GM21360 (cell line): ENCODE results near the gene MINDY3.
"Not testable (repeated sequence)": the region's sequence is repeated elsewhere in the genome, so short reads cannot be mapped to it uniquely, and the experiment has no call there.

ENCODE experiments used
- ATAC-seq: cut with Tn5 transposase; IDR thresholded peaks from one replicate; pipeline ENCODE4 v1.9.1; 2021; ENCODE audit warnings: mild to moderate bottlenecking, moderate library complexity; ENCODE audit not compliant: unreplicated experiment

MINDY3 gene

GRCh38 chr10:15781381-15781960 is 78.8 kb downstream of the MINDY3 start:
- ATAC-seq, result no peak

GRCh38 chr10:15780353-15781135 is 79.8 kb downstream of the MINDY3 start:
- no peak for ATAC-seq

GRCh38 chr10:15775513-15775912 is 84.8 kb downstream of the MINDY3 start:
- ATAC-seq, result no peak

GRCh38 chr10:15774534-15774933 is 85.8 kb downstream of the MINDY3 start:
- not testable (repeated sequence) for ATAC-seq

- no peak for ATAC-seq
These were observed 95.3 kb downstream of the MINDY3 start for GRCh38 chr10:15764892-15765454.

GRCh38 chr10:15763006-15763405 is 97.3 kb downstream of the MINDY3 start:
- no peak for ATAC-seq

- not testable (repeated sequence) for ATAC-seq
These were observed 98.1 kb downstream of the MINDY3 start for GRCh38 chr10:15762239-15762638.

GRCh38 chr10:15761224-15761623 is 99.1 kb downstream of the MINDY3 start:
- not testable (repeated sequence) for ATAC-seq

- no peak for ATAC-seq
These were observed 99.6 kb downstream of the MINDY3 start for GRCh38 chr10:15760681-15761080.

GRCh38 chr10:15759265-15759664 is 101.0 kb downstream of the MINDY3 start:
- ATAC-seq, result no peak

- no peak for ATAC-seq
These were observed 101.7 kb downstream of the MINDY3 start for GRCh38 chr10:15758618-15759017.

- no peak for ATAC-seq
These were observed 105.4 kb downstream of the MINDY3 start for GRCh38 chr10:15754937-15755336.

GRCh38 chr10:15751046-15751445 is 109.3 kb downstream of the MINDY3 start:
- no peak for ATAC-seq

GRCh38 chr10:15748126-15748525 is 112.2 kb downstream of the MINDY3 start:
- ATAC-seq, result no peak

GRCh38 chr10:15747632-15748031 is 112.7 kb downstream of the MINDY3 start:
- ATAC-seq, result no peak

GRCh38 chr10:15745751-15746150 is 114.6 kb downstream of the MINDY3 start:
- ATAC-seq, result no peak

- ATAC-seq, result no peak
These were observed 116.0 kb downstream of the MINDY3 start for GRCh38 chr10:15744217-15744865.

GRCh38 chr10:15743443-15743842 is 116.9 kb downstream of the MINDY3 start:
- ATAC-seq, result no peak

- ATAC-seq, result no peak
These were observed 117.5 kb downstream of the MINDY3 start for GRCh38 chr10:15742836-15743235.

- ATAC-seq, result no peak
These were observed 118.2 kb downstream of the MINDY3 start for GRCh38 chr10:15742102-15742501.

GRCh38 chr10:15741581-15741980 is 118.7 kb downstream of the MINDY3 start:
- ATAC-seq, result no peak

- no peak for ATAC-seq
These were observed 120.0 kb downstream of the MINDY3 start for GRCh38 chr10:15740261-15740660.
